Adrenal gland (tissue), 12 donors: ENCODE measurements around the gene ADAMTSL1. TPM values are rescaled to one million over a fixed set of nuclear protein-coding genes. Genes with fewer than 3 reads are reported as not detected.

Source experiments
- DNase-seq, 7 donors: peaks; one replicate each; pipeline ENCODE4 v3.0.0-alpha.2; 2019 to 2020
- H3K27ac ChIP-seq, 5 donors: fragments of 200-600 bp; sonication (generic) in 4 of 5; 1 replicate in 3 of 5; 2 replicates in 2 of 5; pipeline versions ENCODE4 v1.5.1 to v1.8.0; 2016 to 2020; ENCODE audit warnings: mild to moderate bottlenecking in 1 of 5
- H3K27me3 ChIP-seq: fragments of 200-600 bp; 2 replicates; pipeline ENCODE4 v1.8.0; 2021
- H3K36me3 ChIP-seq, 2 donors: fragments of 200-600 bp; replicated peaks in 1 of 2; 1 replicate in 1 of 2; 2 replicates in 1 of 2; pipeline versions ENCODE4 v1.5.1 to v1.8.0; 2018 to 2022
- H3K4me1 ChIP-seq, 2 donors: fragments of 200-600 bp; replicated peaks in 1 of 2; 1 replicate in 1 of 2; 2 replicates in 1 of 2; pipeline versions ENCODE4 v1.5.1 to v1.8.0; 2018 to 2021
- H3K4me3 ChIP-seq, 4 donors: fragments of 200-600 bp; sonication (generic) in 3 of 4; one replicate each; pipeline ENCODE4 v1.5.1; 2016 to 2018
- H3K9me3 ChIP-seq, 3 donors: fragments of 200-600 bp; sonication (generic) in 1 of 3; replicated peaks in 1 of 3; 1 replicate in 2 of 3; 2 replicates in 1 of 3; pipeline versions ENCODE4 v1.5.1 to v1.8.0; 2016 to 2021
- POLR2A ChIP-seq, 2 donors: fragments of 450-650 bp; IDR thresholded peaks; one replicate each; pipeline ENCODE4 v1.6.1; 2017; ENCODE audit warnings: antibody characterized with exemption in 2 of 2, mild to moderate bottlenecking in 2 of 2, moderate library complexity in 1 of 2
- WGBS, 4 donors: extraction: QIAGEN DNeasy Blood & Tissue Kit in 2 of 4; methylation state at CpG; one replicate each; pipeline versions ENCODE4 v1.1.5 to v1.1.7; 2013 to 2017; 5-methylcytosine and 5-hydroxymethylcytosine counted together
- intact Hi-C, 2 donors: fragments of 100-400 bp; cut with DNase I; formaldehyde crosslinking; loops; one replicate each; pipeline versions ENCODE4 v1.14.1 to v1.15.0; 2022 to 2023
- polyA plus RNA-seq, 3 donors: library from polyadenylated mRNA; stranded (reverse); fragments of 200-250 nt in 2 of 3; fragments of 350-450 nt in 1 of 3; fragmentation: Illumina TruSeq in 1 of 3; extraction: RNeasy Lipid Tissue Mini Kit (QIAGEN cat#74804) in 1 of 3; gene quantifications; one replicate each; pipeline ENCODE4 v1.2.3, GENCODE V29; 2013 to 2014
- total RNA-seq, 9 donors: library from RNA; depleted of rRNA in 4 of 9; stranded (reverse); fragments of >200 nt in 4 of 9; fragments of 120-200 nt in 1 of 9; fragmentation: NEBNext Ultra II Directional in 1 of 9; extraction: Animal tissue kit (Norgen Biotek cat#: 25700) in 1 of 9; gene quantifications; one replicate each; pipeline versions ENCODE4 v1.1.0 to v1.2.4, GENCODE V29; 2013 to 2023
- TF ChIP-seq, protein P1 (sequence below), 6 experiments: fragments of 450-650 bp in 4 of 6; fragments of 200-600 bp in 2 of 6; sonication (generic) in 1 of 6; IDR thresholded peaks; 1 replicate in 5 of 6; 2 replicates in 1 of 6; pipeline versions ENCODE4 v1.5.1 to v1.8.0; 2016 to 2021; ENCODE audit warnings: antibody characterized with exemption in 6 of 6, mild to moderate bottlenecking in 2 of 6, moderate library complexity in 1 of 6
- donor health status: healthy with polysubstance abuse.
- donor health status: Bipolar disorder and iron deficiency.
- donor health status: DM: yes; HTN: yes; CAD: no.
- donor health status: DM: no; HTN: no; CAD: no.
- donor health status: DM: no; HTN: no; CAD: no.
- donor health status: DM: yes; HTN: yes; CAD: no.

ADAMTSL1 gene
- total and polyA plus RNA-seq, 12 donors = 4.9 to 38.1 (median 20.6) TPM

DNA sequence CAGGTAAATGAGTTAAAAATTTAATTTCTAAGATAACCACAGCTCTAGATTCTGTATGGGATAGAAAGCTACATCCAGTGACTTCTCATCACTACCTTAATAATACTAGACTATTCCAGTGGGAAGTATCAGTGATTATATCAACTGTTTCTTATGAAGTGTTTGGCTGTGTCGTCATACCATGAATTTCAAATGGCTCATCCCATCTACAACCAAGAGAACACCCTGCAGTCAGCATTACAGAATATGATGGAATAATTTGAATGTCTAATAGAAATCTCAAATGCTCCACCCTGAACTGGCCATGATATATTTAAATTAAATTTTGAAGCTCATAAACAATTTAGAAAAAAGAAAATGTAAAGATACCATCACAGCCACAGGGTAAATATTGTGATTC is 245.0 kb downstream of the ADAMTSL1 start:
- TF ChIP-seq POLR2A (IDR thresholded peaks at IDR 0.05) = no peak
- TF ChIP-seq, protein P1, sequence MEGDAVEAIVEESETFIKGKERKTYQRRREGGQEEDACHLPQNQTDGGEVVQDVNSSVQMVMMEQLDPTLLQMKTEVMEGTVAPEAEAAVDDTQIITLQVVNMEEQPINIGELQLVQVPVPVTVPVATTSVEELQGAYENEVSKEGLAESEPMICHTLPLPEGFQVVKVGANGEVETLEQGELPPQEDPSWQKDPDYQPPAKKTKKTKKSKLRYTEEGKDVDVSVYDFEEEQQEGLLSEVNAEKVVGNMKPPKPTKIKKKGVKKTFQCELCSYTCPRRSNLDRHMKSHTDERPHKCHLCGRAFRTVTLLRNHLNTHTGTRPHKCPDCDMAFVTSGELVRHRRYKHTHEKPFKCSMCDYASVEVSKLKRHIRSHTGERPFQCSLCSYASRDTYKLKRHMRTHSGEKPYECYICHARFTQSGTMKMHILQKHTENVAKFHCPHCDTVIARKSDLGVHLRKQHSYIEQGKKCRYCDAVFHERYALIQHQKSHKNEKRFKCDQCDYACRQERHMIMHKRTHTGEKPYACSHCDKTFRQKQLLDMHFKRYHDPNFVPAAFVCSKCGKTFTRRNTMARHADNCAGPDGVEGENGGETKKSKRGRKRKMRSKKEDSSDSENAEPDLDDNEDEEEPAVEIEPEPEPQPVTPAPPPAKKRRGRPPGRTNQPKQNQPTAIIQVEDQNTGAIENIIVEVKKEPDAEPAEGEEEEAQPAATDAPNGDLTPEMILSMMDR (IDR thresholded peaks at IDR 0.05) = no peak
- no peak for DNase-seq
- H3K9me3 ChIP-seq = no peaks in the 10 kb centered on the region
- no peaks in the 10 kb centered on the region for H3K27me3 ChIP-seq
- H3K4me3 ChIP-seq = no peak overlapping the region
- intact Hi-C loops = no loop called here
- H3K4me1 ChIP-seq = peaks cover 0 to 4% of the 10 kb centered on the region in 2 donors
- 88 to 94% (median 91%) methylated on average over 1 of the region's 1 CpG for WGBS, 4 donors
- H3K36me3 ChIP-seq = no peaks in the 10 kb centered on the region
- H3K27ac ChIP-seq = no peak overlapping the region

DNA sequence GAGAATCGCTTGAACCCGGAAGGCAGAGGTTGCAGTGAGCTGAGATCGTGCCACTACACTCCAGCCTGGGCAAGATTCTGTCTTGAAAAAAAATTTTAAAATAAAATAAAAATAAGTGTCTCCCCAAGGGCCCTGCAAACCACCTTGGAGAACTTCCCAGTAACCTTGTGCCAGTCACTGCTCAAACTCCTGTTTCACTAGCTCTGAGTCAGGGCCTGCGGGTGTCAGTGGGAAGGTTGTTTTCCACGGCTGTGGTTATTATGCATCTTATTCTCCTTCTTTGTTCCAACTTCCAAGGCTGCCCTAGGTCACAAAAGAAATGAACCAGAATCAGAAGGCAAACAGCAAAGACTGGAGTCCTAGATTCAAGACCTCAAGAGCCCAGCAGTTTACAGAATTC is 246.7 kb downstream of the ADAMTSL1 start:
- Histone ChIP-seq H3K27me3 (no peaks in the 10 kb centered on the region), H3K9me3 (no peaks in the 10 kb centered on the region), H3K36me3 (no peaks in the 10 kb centered on the region), H3K27ac (peak overlapping the region in 2 of 5 donors; percentile 26 to 40), H3K4me3 (no peak overlapping the region), H3K4me1 (peaks cover 0 to 4% of the 10 kb centered on the region in 2 donors)
- peak; percentile 45 to 70 (median 66) for DNase-seq
- WGBS, 4 donors = 61 to 64% (median 63%) methylated on average over 5 of the region's 5 CpGs
- no peak for TF ChIP-seq POLR2A (IDR thresholded peaks at IDR 0.05)
- TF ChIP-seq, protein P1 (IDR thresholded peaks at IDR 0.05) = no peak
- intact Hi-C loops = no loop called here

DNA sequence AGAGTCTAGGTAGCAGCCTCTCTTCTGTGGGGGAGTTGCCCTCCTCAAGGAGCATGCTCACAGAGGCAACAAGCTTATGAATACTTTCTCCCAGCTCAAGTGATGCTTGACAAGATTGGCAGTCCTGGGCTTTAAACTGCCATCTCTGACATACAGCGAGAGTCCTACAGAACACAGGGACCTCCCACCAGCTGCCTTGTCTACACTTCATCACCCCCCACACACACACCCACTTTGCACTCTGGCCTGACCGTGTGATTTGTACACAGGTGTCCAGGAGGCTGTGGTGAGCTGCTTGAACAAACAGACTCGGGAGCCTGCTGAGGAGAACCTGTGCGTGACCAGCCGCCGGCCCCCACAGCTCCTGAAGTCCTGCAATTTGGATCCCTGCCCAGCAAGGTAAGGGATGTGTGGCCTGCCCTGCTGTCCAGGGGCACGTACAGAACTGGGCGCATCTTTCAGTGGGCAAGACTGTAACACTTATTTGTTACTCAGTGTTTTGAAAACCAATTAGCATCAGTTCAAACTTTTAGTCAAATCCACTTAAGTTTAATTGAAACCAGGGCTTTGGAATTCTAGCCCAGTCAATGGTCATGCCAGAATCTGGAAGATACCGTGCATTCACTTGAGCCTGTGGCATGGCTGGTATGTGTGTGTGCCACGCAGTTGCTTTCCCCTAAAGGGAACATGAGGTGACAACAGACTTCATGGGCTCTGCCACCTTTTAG is 247.5 kb downstream of the ADAMTSL1 start:
- peaks cover 2 to 4% of the 10 kb centered on the region in 2 donors for H3K4me1 ChIP-seq
- 93 to 97% (median 95%) methylated on average over 8 to 10 of the region's 10 CpGs for WGBS, 4 donors
- intact Hi-C loops = no loop called here
- H3K27me3 ChIP-seq = no peaks in the 10 kb centered on the region
- DNase-seq = no peak
- H3K27ac ChIP-seq = peak overlapping the region in 2 of 5 donors; percentile 26 to 29
- no peaks in the 10 kb centered on the region for H3K9me3 ChIP-seq
- no peaks in the 10 kb centered on the region for H3K36me3 ChIP-seq
- H3K4me3 ChIP-seq = no peak overlapping the region
- no peak for TF ChIP-seq POLR2A (IDR thresholded peaks at IDR 0.05)
- TF ChIP-seq, protein P1 (IDR thresholded peaks at IDR 0.05) = no peak

DNA sequence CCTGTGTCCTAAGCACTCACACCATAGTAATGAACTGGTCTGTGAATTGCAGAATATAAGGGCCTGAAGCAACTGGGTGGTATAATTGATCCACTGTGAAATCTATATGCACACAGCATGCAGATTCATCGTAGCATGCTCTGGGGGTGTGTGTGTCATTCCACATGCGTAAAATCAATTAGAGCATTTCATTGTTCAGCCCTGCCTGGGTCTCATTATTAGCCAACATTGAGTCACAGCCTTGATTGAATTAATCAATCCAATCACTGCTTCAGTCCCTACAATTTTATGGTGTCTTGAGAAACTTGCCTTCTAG is 248.0 kb downstream of the ADAMTSL1 start:
- Histone ChIP-seq H3K27ac (no peak overlapping the region), H3K36me3 (no peaks in the 10 kb centered on the region), H3K9me3 (no peaks in the 10 kb centered on the region), H3K4me1 (peaks cover 4 to 7% of the 10 kb centered on the region in 2 donors), H3K4me3 (no peak overlapping the region), H3K27me3 (no peaks in the 10 kb centered on the region)
- TF ChIP-seq, protein P1 (IDR thresholded peaks at IDR 0.05) = no peak
- no peak for TF ChIP-seq POLR2A (IDR thresholded peaks at IDR 0.05)
- intact Hi-C loops = no loop called here
- DNase-seq = no peak
- 95 to 100% (median 99%) methylated on average over 2 of the region's 2 CpGs for WGBS, 4 donors
